ENCODE measurements around the gene RSU1.

Gene RSU1

GRCh38 chr10:16777473-16778370 is 39.5 kb downstream of the RSU1 start:
- H3K4me3 ChIP-seq: no peak overlapping the region
- H3K27ac ChIP-seq: no peak overlapping the region
- DNase-seq (ENCODE audit: low spot score): no peak
- TF ChIP-seq CTCF (IDR thresholded peaks at IDR 0.05): peak; percentile 76

GRCh38 chr10:16776896-16777295 is 40.3 kb downstream of the RSU1 start:
- Histone ChIP-seq H3K4me3 (no peak overlapping the region), H3K27ac (no peak overlapping the region)
- DNase-seq (ENCODE audit: low spot score): no peak
- TF ChIP-seq CTCF (IDR thresholded peaks at IDR 0.05): no peak

- no peak for DNase-seq (ENCODE audit: low spot score)
- Histone ChIP-seq H3K4me3 (no peak overlapping the region), H3K27ac (no peak overlapping the region)
- no peak for TF ChIP-seq CTCF (IDR thresholded peaks at IDR 0.05)
These were observed 43.9 kb downstream of the RSU1 start for GRCh38 chr10:16773334-16773733.

- no peak for DNase-seq (ENCODE audit: low spot score)
- no peak for TF ChIP-seq CTCF (IDR thresholded peaks at IDR 0.05)
- Histone ChIP-seq H3K4me3 (no peak overlapping the region), H3K27ac (peak overlapping the region in 1 of 2 donors; percentile 10)
These were observed 46.6 kb downstream of the RSU1 start for GRCh38 chr10:16770670-16771069.

- no peak for TF ChIP-seq CTCF (IDR thresholded peaks at IDR 0.05)
- peak overlapping the region in 1 of 2 donors; percentile 10 for H3K27ac ChIP-seq
- no peak for DNase-seq (ENCODE audit: low spot score)
- no peak overlapping the region for H3K4me3 ChIP-seq
These were observed 47.1 kb downstream of the RSU1 start for GRCh38 chr10:16770141-16770540.

GRCh38 chr10:16769331-16769730 is 47.9 kb downstream of the RSU1 start:
- peak; percentile 9 for DNase-seq (ENCODE audit: low spot score)
- Histone ChIP-seq H3K4me3 (no peak overlapping the region), H3K27ac (no peak overlapping the region)
- TF ChIP-seq CTCF (IDR thresholded peaks at IDR 0.05): no peak

GRCh38 chr10:16768702-16769101 is 48.5 kb downstream of the RSU1 start:
- TF ChIP-seq CTCF (IDR thresholded peaks at IDR 0.05): no peak
- DNase-seq (ENCODE audit: low spot score): peak; percentile 36
- Histone ChIP-seq H3K27ac (no peak overlapping the region), H3K4me3 (no peak overlapping the region)
